ENCODE data around the gene ARRDC3. TPM values are rescaled to one million over a fixed set of nuclear protein-coding genes. Genes with fewer than 3 reads are reported as not detected.
"Not testable (repeated sequence)": the region's sequence is repeated elsewhere in the genome, so short reads cannot be mapped to it uniquely, and the experiment has no call there.

Gene ARRDC3
- polyA plus RNA-seq, 1 donor from 2014 or later = 297 TPM

- TF ChIP-seq RAD21 (conservative IDR thresholded peaks at IDR 0.05) = no peak
- Histone ChIP-seq H3K9ac (ENCODE audit: low read length) (no peak overlapping the region), H4K20me1 (ENCODE audit: insufficient read depth) (no peaks in the 10 kb centered on the region), H2AFZ (ENCODE audit: low read depth, low read length) (no peak overlapping the region), H3K36me3 (ENCODE audit: insufficient read depth, low read length) (no peaks in the 10 kb centered on the region), H3K9me3 (ENCODE audit: low read length) (no peaks in the 10 kb centered on the region), H3K79me2 (replicated peaks; ENCODE audit: insufficient read depth, low read length) (no peaks in the 10 kb centered on the region), H3K4me2 (ENCODE audit: low read length) (no peak overlapping the region), H3F3A (ENCODE audit: insufficient read depth, low read length, poor library complexity, severe bottlenecking) (no peaks in the 10 kb centered on the region), H3K9me2 (ENCODE audit: insufficient read depth, low read length) (no peaks in the 10 kb centered on the region), H3K27ac (ENCODE audit: low read length) (no peak overlapping the region), H3K4me3 (ENCODE audit: low read length) (no peak overlapping the region), H3K27me3 (ENCODE audit: insufficient read depth, low read depth, low read length) (no peaks in the 10 kb centered on the region)
Observed at GRCh38 chr5:91345461-91345860, 37.7 kb downstream of the ARRDC3 start.

GRCh38 chr5:91344661-91345200 is 38.4 kb downstream of the ARRDC3 start:
- not testable (repeated sequence) for H3K36me3 ChIP-seq (ENCODE audit: insufficient read depth, low read length); H3K27ac ChIP-seq (ENCODE audit: low read length); H3K27me3 ChIP-seq (ENCODE audit: insufficient read depth, low read depth, low read length); H4K20me1 ChIP-seq (ENCODE audit: insufficient read depth); H3K79me2 ChIP-seq (replicated peaks; ENCODE audit: insufficient read depth, low read length); H3F3A ChIP-seq (ENCODE audit: insufficient read depth, low read length, poor library complexity, severe bottlenecking); H2AFZ ChIP-seq (ENCODE audit: low read depth, low read length); H3K9ac ChIP-seq (ENCODE audit: low read length); H3K9me3 ChIP-seq (ENCODE audit: low read length); H3K4me3 ChIP-seq (ENCODE audit: low read length); H3K4me2 ChIP-seq (ENCODE audit: low read length); H3K9me2 ChIP-seq (ENCODE audit: insufficient read depth, low read length)

- no peaks in the 10 kb centered on the region for H3K36me3 ChIP-seq (ENCODE audit: insufficient read depth, low read length)
- no peak overlapping the region for H3K4me2 ChIP-seq (ENCODE audit: low read length)
- H3K4me3 ChIP-seq (ENCODE audit: low read length) = no peak overlapping the region
- H4K20me1 ChIP-seq (ENCODE audit: insufficient read depth) = no peaks in the 10 kb centered on the region
- no peak overlapping the region for H2AFZ ChIP-seq (ENCODE audit: low read depth, low read length)
- H3K27ac ChIP-seq (ENCODE audit: low read length) = no peak overlapping the region
- H3K79me2 ChIP-seq (replicated peaks; ENCODE audit: insufficient read depth, low read length) = no peaks in the 10 kb centered on the region
- no peaks in the 10 kb centered on the region for H3K27me3 ChIP-seq (ENCODE audit: insufficient read depth, low read depth, low read length)
- no peaks in the 10 kb centered on the region for H3K9me3 ChIP-seq (ENCODE audit: low read length)
- TF ChIP-seq SMC3 (conservative IDR thresholded peaks at IDR 0.05; ENCODE audit: poor library complexity) (no peak), CTCF (IDR thresholded peaks at IDR 0.05; ENCODE audit: poor library complexity, severe bottlenecking) (no peak), POLR2AphosphoS5 (IDR thresholded peaks at IDR 0.05) (no peak), EZH2 (IDR thresholded peaks at IDR 0.05; ENCODE audit: borderline replicate concordance, insufficient read depth, low read length, poor library complexity, severe bottlenecking) (no peak), TAF1 (IDR thresholded peaks at IDR 0.05; ENCODE audit: low read depth) (no peak), EP300 (conservative IDR thresholded peaks at IDR 0.05; ENCODE audit: poor library complexity, severe bottlenecking) (no peak), REST (IDR thresholded peaks at IDR 0.05; ENCODE audit: borderline replicate concordance) (no peak), MXI1 (conservative IDR thresholded peaks at IDR 0.05; ENCODE audit: poor library complexity, severe bottlenecking) (no peak), RAD21 (conservative IDR thresholded peaks at IDR 0.05) (no peak)
- no peaks in the 10 kb centered on the region for H3K9me2 ChIP-seq (ENCODE audit: insufficient read depth, low read length)
- H3F3A ChIP-seq (ENCODE audit: insufficient read depth, low read length, poor library complexity, severe bottlenecking) = no peaks in the 10 kb centered on the region
- no peak overlapping the region for H3K9ac ChIP-seq (ENCODE audit: low read length)
Observed at GRCh38 chr5:91343916-91344315, 39.2 kb downstream of the ARRDC3 start.

GRCh38 chr5:91342931-91343330 is 40.2 kb downstream of the ARRDC3 start:
- not testable (repeated sequence) for H3K27me3 ChIP-seq (ENCODE audit: insufficient read depth, low read depth, low read length); H3K9me2 ChIP-seq (ENCODE audit: insufficient read depth, low read length); H3K4me3 ChIP-seq (ENCODE audit: low read length); H3K79me2 ChIP-seq (replicated peaks; ENCODE audit: insufficient read depth, low read length); H4K20me1 ChIP-seq (ENCODE audit: insufficient read depth); H2AFZ ChIP-seq (ENCODE audit: low read depth, low read length); H3K4me2 ChIP-seq (ENCODE audit: low read length); H3K27ac ChIP-seq (ENCODE audit: low read length); H3K9me3 ChIP-seq (ENCODE audit: low read length); H3K9ac ChIP-seq (ENCODE audit: low read length); H3F3A ChIP-seq (ENCODE audit: insufficient read depth, low read length, poor library complexity, severe bottlenecking); H3K36me3 ChIP-seq (ENCODE audit: insufficient read depth, low read length)

All from neural cell (in vitro differentiated cells).